HG03469 (cell line): ENCODE measurements around the gene DIP2C.

Source experiments
- ATAC-seq: cut with Tn5 transposase; IDR thresholded peaks from one replicate; pipeline ENCODE4 v1.9.1; 2021; ENCODE audit warnings: mild to moderate bottlenecking, moderate library complexity, moderate number of reproducible peaks; ENCODE audit not compliant: unreplicated experiment

Gene DIP2C

GRCh38 chr10:387909-388660, 301.4 kb downstream of the DIP2C start:
- no peak for ATAC-seq

GRCh38 chr10:387593-387891, 301.9 kb downstream of the DIP2C start:
- no peak for ATAC-seq

- ATAC-seq = no peak
Observed at GRCh38 chr10:386771-387592, 302.5 kb downstream of the DIP2C start.

GRCh38 chr10:385571-386300, 303.7 kb downstream of the DIP2C start:
- no peak for ATAC-seq

- no peak for ATAC-seq
Observed at GRCh38 chr10:384538-385305, 304.7 kb downstream of the DIP2C start.

- no peak for ATAC-seq
Observed at GRCh38 chr10:383519-383918, 305.9 kb downstream of the DIP2C start.

GRCh38 chr10:381805-382204, 307.7 kb downstream of the DIP2C start:
- ATAC-seq = no peak

- ATAC-seq = no peak
Observed at GRCh38 chr10:381346-381745, 308.1 kb downstream of the DIP2C start.

- no peak for ATAC-seq
Observed at GRCh38 chr10:380313-380940, 309.0 kb downstream of the DIP2C start.

- no peak for ATAC-seq
Observed at GRCh38 chr10:378930-379704, 310.4 kb downstream of the DIP2C start.

- no peak for ATAC-seq
Observed at GRCh38 chr10:378230-378929, 311.1 kb downstream of the DIP2C start.

- ATAC-seq = no peak
Observed at GRCh38 chr10:377228-377627, 312.2 kb downstream of the DIP2C start.

- no peak for ATAC-seq
Observed at GRCh38 chr10:375815-376505, 313.5 kb downstream of the DIP2C start.

- no peak for ATAC-seq
Observed at GRCh38 chr10:374354-374753, 315.1 kb downstream of the DIP2C start.

- no peak for ATAC-seq
Observed at GRCh38 chr10:373526-374309, 315.8 kb downstream of the DIP2C start.

GRCh38 chr10:373015-373414, 316.5 kb downstream of the DIP2C start:
- ATAC-seq = no peak

GRCh38 chr10:372566-372965, 316.9 kb downstream of the DIP2C start:
- no peak for ATAC-seq

GRCh38 chr10:371515-371914, 318.0 kb downstream of the DIP2C start:
- ATAC-seq = no peak
